HG02759 (cell line): Measurements from ENCODE around the gene STX7.
"Not testable (repeated sequence)": the region's sequence is repeated elsewhere in the genome, so short reads cannot be mapped to it uniquely, and the experiment has no call there.

Experiments
- ATAC-seq: cut with Tn5 transposase; IDR thresholded peaks from one replicate; pipeline ENCODE4 v1.9.1; 2021; ENCODE audit warnings: mild to moderate bottlenecking, moderate library complexity; ENCODE audit not compliant: unreplicated experiment

The STX7 gene, protein sequence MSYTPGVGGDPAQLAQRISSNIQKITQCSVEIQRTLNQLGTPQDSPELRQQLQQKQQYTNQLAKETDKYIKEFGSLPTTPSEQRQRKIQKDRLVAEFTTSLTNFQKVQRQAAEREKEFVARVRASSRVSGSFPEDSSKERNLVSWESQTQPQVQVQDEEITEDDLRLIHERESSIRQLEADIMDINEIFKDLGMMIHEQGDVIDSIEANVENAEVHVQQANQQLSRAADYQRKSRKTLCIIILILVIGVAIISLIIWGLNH

DNA sequence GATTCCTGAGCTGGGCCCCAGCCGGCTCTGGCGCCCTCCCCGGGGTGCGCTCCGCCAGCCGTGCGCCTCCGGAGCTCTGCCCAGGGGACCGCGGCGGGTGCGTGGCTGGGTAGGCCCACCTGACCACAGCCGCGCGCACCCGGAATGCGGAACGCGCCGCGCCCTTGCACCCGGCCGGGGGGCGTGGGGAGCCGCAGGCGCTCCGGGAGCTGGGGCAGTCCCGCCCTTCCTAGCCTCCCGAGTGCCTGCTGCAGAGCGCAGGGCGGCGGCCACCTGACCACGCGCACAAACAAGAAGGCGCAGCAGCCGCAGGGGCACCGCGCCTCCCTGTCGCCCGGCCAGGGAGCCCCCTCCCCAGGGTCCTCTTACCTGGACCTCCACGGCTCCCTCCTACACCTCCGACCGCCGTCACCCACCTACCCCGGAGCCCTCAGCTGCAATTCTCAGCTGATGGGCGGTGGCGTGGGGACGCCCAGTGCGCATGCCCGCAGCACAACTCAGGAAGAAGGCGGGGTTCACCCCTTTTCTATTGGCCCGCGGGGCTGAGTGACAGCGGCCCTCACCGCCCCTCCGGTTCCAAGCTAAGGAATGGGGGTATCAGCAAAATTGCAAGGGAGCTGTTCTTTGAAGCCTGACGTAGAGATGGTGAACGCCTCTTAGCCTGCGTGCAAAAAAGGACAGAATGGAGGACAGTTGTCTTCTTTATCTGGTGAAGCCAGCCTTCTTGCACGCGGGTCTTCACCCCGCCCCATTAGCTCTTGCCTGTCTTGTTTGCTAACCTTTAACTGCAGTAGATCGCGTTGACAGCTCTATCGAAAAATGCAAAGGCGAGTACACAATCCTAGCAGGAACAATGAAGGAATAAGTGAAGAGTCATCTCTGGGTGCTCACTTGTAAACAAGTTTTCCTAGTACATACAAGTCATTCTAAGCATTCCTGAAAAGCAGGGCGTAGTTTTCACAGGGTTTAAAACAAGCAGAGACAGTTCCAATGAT is at the start of gene STX7:
STX7 (minus strand) TSS at position 479 of the 995 bp plus-strand sequence. CDS start 9,586 bp downstream, outside the sequence.
- peak; percentile 88 for ATAC-seq

DNA sequence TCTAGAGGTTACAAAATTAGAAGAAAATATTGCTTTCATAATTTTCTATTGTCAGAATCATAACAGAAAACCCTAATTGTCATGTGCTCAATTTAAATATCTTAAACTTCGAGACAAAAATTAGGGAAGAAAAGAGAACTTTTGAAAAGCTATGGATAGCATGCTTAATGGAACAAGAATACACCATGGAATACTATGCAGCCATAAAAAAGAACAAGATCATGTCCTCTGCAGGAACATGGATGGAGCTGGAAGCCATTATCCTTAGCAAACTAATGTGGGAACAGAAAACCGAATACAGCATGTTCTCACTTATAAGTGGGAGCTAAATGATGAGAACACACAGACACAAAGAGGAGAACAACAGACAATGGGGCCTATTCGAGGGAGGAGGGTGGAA is 47.2 kb upstream of the STX7 start:
- ATAC-seq, result not testable (repeated sequence)

DNA sequence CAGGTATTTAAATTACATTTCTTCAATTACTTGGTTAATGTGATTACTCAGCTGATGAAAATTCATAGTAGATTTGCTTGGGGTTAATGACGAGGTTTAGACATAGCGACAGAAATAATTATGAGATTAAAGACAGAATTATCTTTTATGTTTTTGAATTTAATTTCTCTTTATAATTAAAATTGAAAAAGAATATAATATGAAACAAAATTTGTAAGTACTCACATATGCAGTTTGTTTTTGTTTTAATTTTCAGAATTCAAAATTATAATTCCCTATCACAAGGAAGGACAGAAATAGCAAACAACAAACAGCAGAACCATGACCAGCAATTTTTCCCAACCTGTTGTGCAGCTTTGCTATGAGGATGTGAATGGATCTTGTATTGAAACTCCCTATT is 39.5 kb upstream of the STX7 start, which contains the start of gene TAAR8:
TAAR8 (plus strand) TSS at position 301 of the 400 bp plus-strand sequence; CDS start at position 322, 21 bp downstream.
- ATAC-seq, result no peak

DNA sequence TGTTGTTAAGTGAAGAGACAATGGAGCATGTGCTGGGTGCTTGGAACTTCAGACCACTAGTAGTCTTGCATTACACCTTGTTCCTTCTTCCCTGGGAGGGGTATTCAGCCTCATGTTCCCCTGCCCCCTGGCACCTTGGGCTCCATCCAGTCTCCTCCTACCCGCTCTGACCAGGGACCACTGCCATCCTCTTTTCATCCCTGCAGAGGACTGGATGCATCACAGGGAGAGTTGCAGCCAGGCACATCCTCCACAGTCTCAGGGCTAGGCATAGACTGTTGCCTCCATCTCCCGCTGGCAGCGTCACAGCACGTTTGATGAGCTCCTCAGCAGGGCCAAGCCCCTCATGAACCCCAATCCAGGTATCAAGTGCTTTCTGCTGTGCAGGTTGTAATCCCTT is 38.3 kb upstream of the STX7 start:
- ATAC-seq, result no peak

DNA sequence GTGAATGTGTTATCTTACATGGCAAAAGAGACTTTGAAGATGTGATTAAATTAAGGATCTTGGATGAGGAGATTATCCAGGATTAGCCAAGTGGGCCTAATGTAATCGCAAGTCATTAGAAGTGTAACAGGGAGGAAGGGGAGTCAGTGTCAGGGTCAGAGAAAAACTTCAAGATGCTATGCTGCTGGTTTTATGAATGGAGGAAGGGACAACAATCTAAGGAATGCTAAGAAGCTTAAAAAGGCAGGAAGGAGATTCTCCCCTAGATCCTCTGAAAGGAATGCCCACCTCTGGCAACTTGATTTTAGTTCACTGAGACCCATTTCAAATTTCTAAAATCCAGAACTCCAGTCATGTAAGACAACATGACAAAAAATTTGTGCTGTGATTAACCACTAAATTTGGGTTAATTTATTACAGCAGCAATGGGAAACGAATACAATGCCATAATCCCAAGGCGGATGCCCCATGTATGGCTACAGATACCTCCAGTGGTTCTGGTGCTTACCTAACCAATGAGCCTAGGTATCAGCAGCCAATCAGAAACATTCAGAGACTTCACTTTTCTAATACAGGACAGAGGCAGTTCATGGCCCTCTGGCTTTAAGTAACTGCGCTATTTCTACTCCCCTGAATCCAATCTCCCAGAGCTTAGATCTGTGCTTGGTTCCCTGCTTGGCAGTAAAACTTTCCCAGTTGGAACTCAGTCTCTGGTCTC is 36.0 kb upstream of the STX7 start:
- ATAC-seq, result no peak

DNA sequence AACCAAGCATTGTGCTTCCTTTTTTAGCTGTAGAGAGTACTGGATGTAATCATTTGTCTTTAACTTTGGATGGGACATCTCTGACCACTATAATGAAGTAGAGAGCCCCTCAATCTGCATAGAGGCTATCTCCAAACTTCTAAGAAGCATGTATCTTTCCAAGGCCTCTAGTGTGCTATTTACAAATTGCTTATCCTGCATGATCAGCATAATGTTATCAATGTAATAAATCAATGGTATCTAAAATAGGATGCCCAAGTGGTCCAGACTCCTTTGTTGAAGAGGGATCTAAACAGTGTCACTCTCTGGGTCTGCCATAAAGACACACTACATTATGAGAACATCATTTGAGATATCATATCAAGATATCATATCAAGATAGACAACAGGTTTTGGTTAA is 31.9 kb upstream of the STX7 start:
- no peak for ATAC-seq

DNA sequence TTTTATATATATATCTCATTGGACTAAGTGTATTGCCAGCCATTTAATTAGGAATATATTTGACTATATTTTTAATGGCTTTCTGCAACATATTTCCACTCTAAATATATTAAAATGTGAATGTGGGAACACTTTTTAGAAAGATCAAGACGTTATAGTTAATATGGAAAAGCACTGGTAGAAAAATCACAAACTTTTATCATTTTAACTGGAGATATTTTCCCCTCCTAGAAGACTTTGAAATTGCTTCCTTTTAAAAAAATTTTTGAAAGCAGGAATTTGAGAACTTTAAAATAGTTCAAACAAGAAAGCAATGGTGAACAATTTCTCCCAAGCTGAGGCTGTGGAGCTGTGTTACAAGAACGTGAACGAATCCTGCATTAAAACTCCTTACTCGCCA is 25.1 kb upstream of the STX7 start, which contains the start of gene TAAR9:
TAAR9 (plus strand) TSS at position 301 of the 400 bp plus-strand sequence; CDS start at position 314, 13 bp downstream.
- no peak for ATAC-seq

DNA sequence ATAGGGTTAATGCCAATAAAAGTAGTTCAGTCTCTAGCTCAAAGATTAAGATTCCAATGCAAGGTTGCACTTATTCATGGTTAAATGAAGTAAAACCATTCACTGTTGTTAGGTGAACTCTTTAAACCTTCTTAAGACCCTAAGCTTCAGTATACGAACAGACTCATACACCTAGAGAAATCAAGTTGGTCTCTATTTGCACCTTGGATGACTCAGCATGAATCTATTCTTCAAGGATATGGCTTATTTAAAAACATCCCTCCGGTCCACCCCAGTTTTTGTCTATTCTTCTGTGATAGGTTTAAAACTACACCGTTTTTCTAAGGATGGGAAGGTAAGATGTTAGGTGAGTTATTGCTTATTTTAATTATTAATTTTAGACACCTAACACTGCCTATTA is 24.2 kb upstream of the STX7 start:
- ATAC-seq, result no peak

DNA sequence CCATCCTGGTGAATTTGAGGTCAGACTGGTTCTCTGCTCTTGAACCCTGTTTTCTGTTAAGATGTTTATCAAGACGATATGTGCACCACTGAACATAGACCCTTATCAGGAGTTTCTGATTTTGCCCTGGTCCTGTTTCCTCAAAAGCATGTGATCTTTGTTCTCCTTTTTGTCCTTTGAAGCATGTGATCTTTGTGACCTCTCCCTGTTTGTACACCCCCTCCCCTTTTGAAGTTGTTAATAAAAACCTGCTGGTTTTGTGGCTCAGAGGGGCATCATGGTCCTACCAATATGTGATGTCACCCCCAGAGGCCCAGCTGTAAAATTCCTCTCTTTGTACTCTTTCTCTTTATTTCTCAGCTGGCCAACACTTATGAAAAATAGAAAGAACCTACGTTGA is 21.6 kb upstream of the STX7 start:
- not testable (repeated sequence) for ATAC-seq

DNA sequence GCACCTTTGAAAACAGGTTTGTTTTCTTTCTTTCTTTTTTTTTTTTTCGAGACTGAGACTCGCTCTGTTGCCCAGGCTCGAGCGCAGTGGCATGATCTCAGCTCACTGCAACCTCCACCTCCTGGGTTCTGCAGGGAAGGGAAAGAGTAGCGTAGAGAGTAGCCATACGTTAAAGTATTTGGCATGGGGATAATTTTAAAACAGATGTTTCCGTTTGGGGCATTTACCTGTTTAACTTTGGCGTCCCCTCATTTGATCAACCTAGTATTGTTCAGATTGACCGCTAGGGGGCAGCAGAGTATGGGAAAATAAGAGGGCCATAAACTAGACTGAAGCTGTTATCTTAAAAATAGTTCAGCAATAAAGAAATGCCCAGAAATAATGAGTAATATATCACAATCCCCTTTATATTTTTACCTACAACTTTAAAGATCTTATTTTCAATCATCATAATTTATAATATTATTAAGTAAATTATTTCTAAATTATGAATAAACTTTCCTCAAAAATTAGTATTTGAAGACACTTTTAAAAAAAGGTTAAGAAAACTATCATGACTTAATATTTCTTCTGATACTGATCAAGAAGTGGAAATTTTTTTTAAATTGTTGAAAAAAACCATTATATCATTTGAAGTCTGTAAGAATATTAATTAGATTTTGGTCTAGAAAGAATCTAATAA is 17.5 kb upstream of the STX7 start:
- ATAC-seq, result peak; percentile 85

DNA sequence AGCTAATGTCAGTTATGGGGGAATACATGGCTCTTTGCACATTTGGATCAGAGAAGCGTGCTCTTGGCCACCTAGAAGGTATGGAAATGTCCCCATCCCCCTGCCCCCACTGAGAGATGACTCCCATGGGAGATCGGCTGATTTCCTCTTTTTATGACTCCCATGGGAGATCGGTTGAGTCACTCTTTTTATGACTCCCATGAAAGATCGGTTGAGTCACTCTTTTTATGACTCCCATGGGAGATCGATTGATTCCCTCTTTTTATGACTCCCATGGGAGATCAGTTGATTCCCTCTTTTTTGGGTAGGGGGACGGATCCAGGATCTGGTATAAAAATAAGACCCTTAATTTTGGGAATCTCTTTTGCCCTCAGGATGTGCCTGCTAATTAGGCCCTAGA is 14.9 kb upstream of the STX7 start:
- no peak for ATAC-seq

DNA sequence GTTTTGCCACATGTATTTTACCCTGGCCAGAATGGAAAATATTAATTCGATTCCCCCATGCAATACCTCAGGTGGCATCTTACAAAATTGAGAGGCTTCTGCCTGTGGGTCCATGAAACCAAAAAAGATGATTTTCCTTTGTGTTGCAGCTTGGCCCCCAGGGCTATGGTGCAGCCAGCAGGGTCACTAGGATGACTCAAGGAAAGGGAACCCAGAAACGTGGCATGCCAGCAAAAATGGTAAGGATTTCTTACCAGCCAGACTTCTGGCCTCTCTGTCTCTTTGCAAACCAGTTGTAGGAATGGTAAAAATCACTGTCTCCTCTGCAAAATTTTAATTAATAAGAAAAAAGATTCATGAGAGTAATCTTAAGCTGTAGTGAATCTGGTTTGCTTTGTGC is 13.5 kb upstream of the STX7 start:
- ATAC-seq, result no peak

DNA sequence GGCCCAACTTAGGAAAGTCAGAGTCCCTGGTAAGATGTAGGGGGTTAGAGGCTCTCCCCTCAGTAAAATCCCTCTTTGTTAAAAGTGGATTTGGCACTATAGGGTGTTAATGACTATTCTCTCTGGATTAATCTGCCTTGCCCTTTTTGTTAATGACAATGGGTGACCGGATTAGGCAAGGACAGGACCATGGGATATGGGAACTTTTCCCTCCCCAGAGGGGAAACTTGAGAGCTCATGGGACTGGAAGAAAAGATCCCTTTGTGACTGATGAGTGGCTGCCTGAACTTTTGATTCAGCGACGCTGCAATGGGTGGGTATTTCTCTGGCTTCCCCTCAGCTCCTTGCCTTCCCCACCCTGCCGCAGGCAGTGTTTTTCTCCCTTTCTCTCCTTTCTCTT is 12.9 kb upstream of the STX7 start:
- ATAC-seq, result no peak

DNA sequence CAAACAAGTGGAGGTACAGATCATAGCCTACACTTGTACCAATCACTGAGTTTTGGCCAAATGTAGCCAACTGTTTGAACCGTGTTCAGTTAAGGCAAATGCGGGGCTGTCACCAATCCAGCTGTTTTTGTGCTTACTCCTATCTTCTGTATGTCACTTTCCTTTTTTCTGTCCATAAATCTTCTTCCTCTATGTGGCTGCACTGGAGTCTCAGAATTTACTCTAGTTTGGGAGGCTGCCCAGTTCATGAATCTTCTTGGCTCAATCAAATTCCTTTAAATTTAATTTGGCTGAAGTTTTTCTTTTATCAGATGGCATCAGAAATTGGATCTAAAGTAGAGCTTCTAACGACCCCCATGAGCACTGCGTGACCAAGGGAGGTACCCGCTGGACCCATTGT is 11.7 kb upstream of the STX7 start:
- ATAC-seq, result no peak

DNA sequence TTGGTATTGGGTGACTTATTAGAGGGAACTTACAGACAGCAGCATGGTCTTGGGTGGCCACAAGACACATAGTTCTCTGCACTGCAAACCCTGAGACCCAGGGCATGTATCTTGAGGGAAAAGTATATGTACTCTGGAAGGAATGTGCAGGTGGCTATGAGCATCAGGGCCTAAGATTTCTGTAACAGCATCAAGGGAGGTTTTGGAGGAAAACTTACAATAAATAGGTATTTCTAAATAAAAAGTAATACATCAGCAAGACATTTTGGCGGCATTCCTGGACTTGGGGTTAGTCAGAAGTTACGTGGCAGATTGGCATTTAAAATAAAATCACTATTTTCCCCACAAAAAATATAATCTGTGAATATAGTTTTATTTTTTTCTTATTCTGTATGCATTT is 8.0 kb upstream of the STX7 start:
- no peak for ATAC-seq

DNA sequence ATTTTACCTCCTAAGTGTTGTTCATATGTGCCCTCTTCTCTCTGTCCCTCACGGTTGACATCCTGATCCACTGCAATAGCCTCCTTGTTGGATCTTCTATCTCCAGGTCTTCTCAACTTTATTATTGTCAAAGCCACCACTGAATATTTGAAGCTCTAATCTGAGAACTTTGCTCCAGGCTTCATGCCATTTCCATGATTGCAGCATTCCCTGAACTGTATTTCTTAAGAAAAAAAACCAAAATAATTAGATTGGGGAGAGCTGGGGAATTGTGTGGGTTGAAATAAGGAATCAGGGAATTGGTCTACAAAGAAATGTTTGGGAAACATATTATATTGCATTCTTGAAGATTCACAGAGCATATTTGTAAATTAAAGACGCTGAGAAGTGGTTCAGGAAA is 2.5 kb upstream of the STX7 start:
- ATAC-seq, result no peak

DNA sequence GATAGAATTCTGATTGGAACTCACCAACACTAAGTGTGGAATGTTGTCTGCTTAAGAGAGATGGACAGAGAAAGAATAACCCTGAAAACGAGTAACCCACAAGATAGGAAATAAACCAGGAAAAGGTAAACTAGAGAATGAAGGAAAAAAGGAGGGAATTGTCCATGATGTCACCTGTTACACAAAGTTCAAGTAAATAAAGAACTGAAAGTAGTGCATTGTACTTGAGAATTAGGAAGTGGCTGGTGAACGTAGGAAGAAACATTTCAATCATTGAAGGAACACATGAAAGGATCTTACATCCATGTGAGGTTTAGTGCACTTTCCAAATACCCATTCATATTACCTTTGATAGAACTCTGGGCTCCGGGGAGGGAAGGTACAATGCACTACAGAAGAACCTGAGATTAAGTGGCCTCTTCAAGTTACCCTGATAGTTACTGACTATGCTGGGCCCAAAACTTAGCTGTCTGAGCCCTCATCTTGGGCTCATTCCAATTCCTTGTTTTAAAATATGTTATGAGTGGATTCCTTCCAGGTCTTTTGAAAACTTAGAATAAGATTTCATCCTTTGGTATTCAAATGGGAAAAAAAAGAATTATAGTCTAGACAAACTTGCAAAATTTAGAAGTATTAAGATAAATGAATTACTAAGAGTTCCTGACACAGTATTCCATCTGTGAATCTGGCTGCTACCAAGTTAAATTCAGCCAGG is 1.1 kb upstream of the STX7 start:
- no peak for ATAC-seq

DNA sequence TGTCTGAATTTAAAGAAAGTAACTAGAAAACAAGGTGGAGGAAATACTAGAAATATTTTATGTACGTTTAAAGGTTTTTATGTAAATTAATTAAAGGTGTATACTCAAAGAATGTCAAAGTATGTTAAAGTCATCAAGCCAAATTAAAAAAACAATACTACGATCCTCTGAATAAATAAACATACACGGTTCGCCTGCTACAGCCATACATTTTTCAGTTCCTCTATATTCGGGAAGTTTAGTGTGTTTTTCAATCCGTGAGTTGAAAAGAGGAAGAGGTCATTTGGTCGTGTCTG is 626 bp downstream of the STX7 start:
- no peak for ATAC-seq

DNA sequence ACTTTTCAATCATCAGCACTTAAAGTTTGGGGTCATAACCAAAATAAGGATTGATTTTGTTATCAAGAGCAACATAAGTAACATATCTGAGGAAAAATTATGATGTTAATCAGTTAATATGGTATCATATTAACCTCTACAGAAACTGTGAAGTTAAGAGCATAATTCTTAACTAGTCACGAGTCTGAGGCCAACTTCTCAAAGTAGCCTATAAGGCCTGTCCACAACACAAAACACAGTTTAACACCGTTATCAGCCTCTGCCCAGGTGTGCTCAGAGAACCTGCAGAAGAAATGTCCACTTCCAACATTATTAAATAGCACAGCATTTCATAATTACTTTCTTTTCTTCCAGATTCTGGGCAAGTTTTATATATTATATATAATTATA is 1.1 kb downstream of the STX7 start:
- no peak for ATAC-seq

DNA sequence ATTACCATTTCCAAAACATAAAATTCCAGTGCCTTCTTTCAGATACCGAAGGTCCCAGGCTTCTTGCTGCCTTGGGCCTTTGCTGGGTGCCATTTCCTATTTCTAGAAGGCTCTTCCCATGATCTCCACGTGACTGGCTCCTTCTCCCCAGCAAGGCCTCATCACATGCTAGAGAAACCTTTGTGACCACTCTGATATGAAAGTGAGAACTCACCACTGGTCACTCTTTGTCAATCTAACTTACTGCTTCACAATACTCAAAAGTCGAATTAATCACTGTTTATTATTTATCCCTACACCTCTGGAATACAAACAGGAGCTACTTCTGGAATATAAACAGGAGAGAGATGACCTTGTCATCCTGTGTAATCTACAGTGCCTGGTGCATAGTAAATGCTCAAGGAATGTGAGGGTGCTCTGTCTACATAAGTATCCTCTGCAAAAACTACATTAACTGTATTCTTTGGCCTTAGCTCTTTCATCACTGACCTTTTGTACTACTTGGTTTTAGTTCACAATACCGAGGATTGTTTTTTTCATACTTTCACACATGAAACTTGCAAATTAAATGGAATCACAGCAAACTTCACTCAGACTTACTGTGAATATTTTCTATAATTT is 1.6 kb downstream of the STX7 start:
- no peak for ATAC-seq
